ENCODE results near the gene C8A. TPM values are rescaled to one million over a fixed set of nuclear protein-coding genes. Genes with fewer than 3 reads are reported as not detected.
A peak's percentile ranks its signal among the peaks of the same experiment; 100 is the strongest.

C8A gene
- total RNA-seq, 1 donor from 2014 or later, result not detected

- Mint-ChIP-seq H3K4me1 (no peaks in the 10 kb centered on the region), H3K9me3 (no peaks in the 10 kb centered on the region), H3K27me3 (ENCODE audit: low read depth) (no peaks in the 10 kb centered on the region), H3K4me3 (no peak overlapping the region), H3K36me3 (ENCODE audit: low read depth) (no peaks in the 10 kb centered on the region), H3K27ac (ENCODE audit: unreplicated experiment) (no peak overlapping the region)
- DNase-seq (ENCODE audit: low read depth, low spot score), result no peak
- TF ChIP-seq CTCF (conservative IDR thresholded peaks at IDR 0.05), result no peak
These were observed 54.1 kb downstream of the C8A start for GRCh38 chr1:56908619-56909221.

- no peak for DNase-seq (ENCODE audit: low read depth, low spot score)
- Mint-ChIP-seq H3K9me3 (no peaks in the 10 kb centered on the region), H3K27me3 (ENCODE audit: low read depth) (no peaks in the 10 kb centered on the region), H3K36me3 (ENCODE audit: low read depth) (no peaks in the 10 kb centered on the region), H3K4me3 (no peak overlapping the region), H3K4me1 (no peaks in the 10 kb centered on the region), H3K27ac (ENCODE audit: unreplicated experiment) (peak overlapping the region; percentile 46)
- TF ChIP-seq CTCF (conservative IDR thresholded peaks at IDR 0.05), result no peak
These were observed 55.9 kb downstream of the C8A start for GRCh38 chr1:56910441-56910985.

- H3K9me3 Mint-ChIP-seq, result no peaks in the 10 kb centered on the region
- no peak overlapping the region for H3K27ac Mint-ChIP-seq (ENCODE audit: unreplicated experiment)
- H3K4me1 Mint-ChIP-seq, result no peaks in the 10 kb centered on the region
- TF ChIP-seq CTCF (conservative IDR thresholded peaks at IDR 0.05), result no peak
- DNase-seq (ENCODE audit: low read depth, low spot score), result no peak
- no peaks in the 10 kb centered on the region for H3K36me3 Mint-ChIP-seq (ENCODE audit: low read depth)
- no peaks in the 10 kb centered on the region for H3K27me3 Mint-ChIP-seq (ENCODE audit: low read depth)
- H3K4me3 Mint-ChIP-seq, result no peak overlapping the region
These were observed 56.7 kb downstream of the C8A start for GRCh38 chr1:56911098-56911938.

- Mint-ChIP-seq H3K27ac (ENCODE audit: unreplicated experiment) (no peak overlapping the region), H3K4me3 (no peak overlapping the region), H3K9me3 (no peaks in the 10 kb centered on the region), H3K4me1 (peaks cover 4% of the 10 kb centered on the region), H3K27me3 (ENCODE audit: low read depth) (no peaks in the 10 kb centered on the region), H3K36me3 (ENCODE audit: low read depth) (no peaks in the 10 kb centered on the region)
- no peak for TF ChIP-seq CTCF (conservative IDR thresholded peaks at IDR 0.05)
- DNase-seq (ENCODE audit: low read depth, low spot score), result no peak
These were observed 57.7 kb downstream of the C8A start for GRCh38 chr1:56912325-56912724.

- Mint-ChIP-seq H3K4me3 (no peak overlapping the region), H3K4me1 (peaks cover 18% of the 10 kb centered on the region), H3K27me3 (ENCODE audit: low read depth) (no peaks in the 10 kb centered on the region), H3K27ac (ENCODE audit: unreplicated experiment) (no peak overlapping the region), H3K36me3 (ENCODE audit: low read depth) (no peaks in the 10 kb centered on the region), H3K9me3 (no peaks in the 10 kb centered on the region)
- DNase-seq (ENCODE audit: low read depth, low spot score), result no peak
- TF ChIP-seq CTCF (conservative IDR thresholded peaks at IDR 0.05), result no peak
These were observed 61.4 kb downstream of the C8A start for GRCh38 chr1:56915960-56916359.

All from neural crest cell (in vitro differentiated cells).